C4-2B (cell line): Measurements from ENCODE around the gene SCGB1C1.

Experiments used
- CTCF ChIP-seq: fragments of 450-650 bp; conservative IDR thresholded peaks from 2 replicates; pipeline ENCODE4 v1.5.1; 2017; ENCODE audit warnings: mild to moderate bottlenecking
- ZFX ChIP-seq: fragments of 450-650 bp; IDR thresholded peaks from 2 replicates; pipeline ENCODE4 v1.6.1; 2017

- TF ChIP-seq CTCF (no peak), ZFX (no peak)
Measured at GRCh38 chr11:210803-211180, 17.9 kb downstream of the SCGB1C1 start.
